Stromal cell of bone marrow (primary cell): Measurements from ENCODE around the gene WDR33.

ENCODE experiments used
- DNase-seq: peaks from one replicate; pipeline ENCODE4 v3.0.0-alpha.2; 2012; ENCODE audit warnings: low read depth

The WDR33 gene

DNA sequence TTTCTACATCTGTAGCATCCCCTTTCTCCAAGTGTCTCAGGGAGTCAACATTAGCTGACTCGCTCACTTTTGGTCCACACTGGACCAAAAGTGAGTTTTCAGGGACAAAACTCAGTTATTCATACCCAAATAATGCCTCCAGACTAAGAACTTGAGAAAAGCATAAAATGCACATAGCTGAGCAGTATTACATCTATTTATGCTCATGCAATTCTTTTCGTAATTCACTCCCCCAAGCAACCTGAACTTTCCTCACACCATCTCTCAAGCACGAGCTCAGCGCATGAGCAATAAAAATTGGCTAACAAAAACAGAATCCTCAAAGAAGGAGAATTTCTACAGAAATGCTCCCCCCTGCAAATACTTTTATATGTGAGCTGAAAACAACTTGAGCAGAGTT is 92.7 kb downstream of the WDR33 start:
- no peak for DNase-seq

DNA sequence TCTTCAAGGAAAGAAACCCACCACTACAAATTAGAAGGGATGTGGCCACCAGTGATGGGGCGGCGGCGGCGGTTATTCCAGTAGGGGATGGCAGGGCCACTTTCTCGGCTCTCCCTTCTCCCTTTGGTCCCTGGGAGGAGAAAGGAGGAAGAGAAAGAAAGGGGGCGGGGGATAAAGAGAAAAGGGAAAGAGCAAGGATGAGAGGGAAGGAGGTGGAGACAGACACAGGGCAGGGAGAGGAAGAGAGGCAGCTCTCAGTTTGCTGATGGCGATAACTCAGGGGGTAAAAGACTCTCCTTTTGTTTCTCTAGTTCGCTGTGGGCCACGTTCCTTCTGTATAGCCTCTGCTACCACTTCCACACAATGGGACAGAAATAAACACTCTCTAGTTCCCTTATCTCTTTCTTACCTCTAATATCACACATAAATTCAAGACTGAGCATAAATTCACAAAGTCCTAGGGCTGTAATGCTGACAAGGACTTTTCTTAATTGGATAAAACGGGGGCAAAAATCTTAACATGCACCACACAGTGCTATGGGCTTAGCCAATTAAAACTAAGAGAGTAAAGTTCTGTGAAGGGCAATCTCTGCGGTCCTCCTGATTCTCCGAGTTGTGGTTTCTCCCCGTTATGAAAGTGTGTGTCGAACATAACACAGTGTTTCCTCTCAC is 95.1 kb downstream of the WDR33 start:
- no peak for DNase-seq

DNA sequence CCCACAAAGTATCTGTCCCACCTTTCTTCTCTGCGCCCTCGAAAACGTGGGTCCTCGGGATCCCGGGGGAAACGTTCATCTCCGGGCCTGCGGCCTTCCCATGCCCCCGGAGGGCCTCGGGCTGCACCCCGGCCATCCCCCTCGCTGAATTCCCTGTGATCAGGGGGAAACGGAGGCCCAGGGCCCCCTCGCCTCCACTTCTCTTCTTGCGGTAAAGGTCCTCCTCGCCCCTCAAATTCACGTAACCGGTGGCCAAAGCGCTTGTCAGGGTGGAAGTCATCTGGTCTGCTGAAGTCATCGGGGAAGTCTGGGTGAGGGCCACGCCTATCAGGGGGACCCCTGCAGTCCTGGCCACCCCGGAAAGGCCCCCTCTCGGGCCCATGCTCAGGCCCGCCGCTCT is 97.4 kb downstream of the WDR33 start:
- DNase-seq, result no peak

DNA sequence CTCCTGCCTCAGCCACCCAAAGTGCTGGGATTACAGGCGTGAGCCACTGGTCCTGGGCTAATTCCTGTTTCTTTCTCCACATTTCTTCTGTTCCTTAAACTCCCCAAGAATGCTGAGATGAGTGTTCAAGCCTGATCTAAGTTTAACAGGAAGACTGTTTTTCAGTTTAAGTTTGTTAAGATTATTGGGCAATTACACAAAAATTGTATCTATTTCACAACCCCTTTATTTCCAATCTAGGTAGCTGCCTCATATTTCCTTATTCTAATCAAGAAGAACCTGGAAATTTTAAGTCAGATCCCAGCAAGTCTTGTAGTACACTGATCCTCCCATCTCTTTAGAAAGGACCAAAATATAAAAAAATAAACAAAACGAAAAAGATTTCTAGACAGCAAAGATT is 98.0 kb downstream of the WDR33 start:
- no peak for DNase-seq

DNA sequence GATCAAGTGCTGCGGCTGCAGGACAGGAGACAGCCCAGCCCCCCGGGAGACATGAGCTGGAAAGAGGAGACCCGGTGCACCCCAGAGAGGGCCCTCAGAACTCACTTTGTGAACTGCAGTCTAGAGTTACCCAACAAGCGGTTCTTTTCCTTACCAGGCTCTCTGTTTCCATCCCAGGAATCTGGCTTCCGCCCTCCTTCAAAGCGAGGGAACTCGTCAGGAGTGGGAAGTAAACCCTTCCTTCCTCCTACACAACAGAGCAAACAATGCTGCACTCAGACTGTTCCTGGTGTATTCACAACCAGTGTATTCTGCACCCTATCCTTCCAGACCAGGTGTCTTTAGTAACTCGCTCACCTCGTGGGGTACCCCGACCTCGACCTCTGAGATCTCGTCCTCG is 101.6 kb downstream of the WDR33 start:
- DNase-seq, result no peak

GRCh38 chr2:127707890-127708648 is 102.9 kb downstream of the WDR33 start:
- no peak for DNase-seq

GRCh38 chr2:127706215-127706990 is 104.6 kb downstream of the WDR33 start:
- DNase-seq, result no peak

- no peak for DNase-seq
Measured at GRCh38 chr2:127705391-127706065, 105.4 kb downstream of the WDR33 start.

- no peak for DNase-seq
Measured at GRCh38 chr2:127704641-127705390, 106.2 kb downstream of the WDR33 start.

DNA sequence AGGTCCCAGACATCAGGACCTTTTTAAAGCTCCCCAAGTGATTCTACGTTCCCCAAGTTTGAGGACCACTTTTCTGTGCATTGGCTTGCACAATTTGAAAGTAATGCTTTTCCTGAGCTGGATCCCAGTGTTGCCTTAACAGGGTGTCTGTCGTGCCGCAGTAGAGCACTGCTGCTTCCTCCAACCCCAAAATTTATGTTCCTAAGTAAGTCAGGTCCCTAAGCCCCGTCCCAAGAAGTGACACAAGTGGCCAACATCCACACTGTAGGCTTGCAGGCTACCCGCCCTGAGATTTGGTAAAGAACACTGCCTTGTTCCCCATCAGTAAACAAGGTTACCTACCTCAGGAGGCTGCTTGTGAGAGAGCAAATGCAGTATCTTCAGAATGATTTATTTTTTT is 107.7 kb downstream of the WDR33 start:
- DNase-seq, result no peak

DNA sequence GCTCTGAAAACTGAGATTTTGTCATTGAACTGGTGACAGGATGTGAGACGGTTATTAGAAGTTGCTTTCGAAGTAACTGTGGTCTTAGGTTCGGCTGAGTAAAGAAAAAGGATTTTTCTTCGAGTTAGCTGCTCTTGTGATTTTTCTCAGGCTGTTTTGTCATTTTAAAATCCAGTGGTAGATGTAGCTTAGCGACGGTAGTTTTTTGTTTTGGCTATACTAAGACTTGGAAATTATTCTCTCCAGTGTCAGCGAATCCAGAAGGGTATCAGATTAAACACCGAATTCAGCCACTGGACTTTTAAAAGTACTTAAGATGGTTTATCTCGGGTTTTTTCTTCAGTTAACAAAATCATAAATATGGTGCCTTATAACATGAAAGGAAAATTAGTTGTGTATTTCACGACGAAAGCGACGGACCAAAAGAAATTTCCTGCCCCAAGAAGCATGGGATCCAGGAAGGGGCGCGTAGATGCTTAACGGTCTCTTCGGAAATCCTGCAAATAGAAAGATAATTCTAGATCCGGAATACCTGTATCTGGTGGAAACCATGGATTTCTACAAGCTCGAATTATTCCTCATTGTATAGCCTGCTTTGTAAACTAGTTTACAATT is 108.5 kb downstream of the WDR33 start:
- no peak for DNase-seq

DNA sequence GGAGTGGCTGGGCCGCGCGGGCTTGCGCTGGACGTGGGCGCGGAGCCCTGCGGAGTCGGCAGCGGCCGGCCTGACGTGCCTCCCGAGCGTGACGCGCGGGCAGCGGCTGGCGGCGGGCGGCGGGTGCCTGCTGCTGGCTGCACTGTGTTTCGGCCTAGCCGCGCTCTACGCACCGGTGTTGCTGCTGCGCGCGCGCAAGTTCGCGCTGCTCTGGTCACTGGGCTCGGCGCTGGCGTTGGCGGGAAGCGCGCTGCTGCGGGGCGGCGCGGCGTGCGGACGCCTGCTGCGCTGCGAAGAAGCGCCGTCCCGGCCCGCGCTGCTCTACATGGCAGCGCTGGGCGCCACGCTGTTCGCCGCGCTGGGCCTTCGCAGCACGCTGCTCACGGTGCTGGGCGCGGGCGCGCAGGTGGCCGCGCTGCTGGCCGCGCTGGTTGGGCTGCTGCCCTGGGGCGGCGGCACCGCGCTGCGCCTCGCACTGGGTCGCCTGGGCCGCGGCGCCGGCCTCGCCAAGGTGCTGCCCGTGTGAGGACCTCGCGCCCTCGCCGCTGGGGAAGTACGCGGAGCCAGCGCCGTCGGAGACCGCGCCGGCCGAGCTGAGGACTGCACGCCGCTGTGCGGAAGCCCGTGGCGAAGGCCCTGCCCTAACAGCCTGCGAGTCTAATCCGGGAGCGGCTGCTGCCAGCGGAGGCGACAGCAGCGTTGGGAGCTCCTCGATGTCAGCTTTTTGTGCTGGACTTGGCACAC is 109.1 kb downstream of the WDR33 start:
- DNase-seq, result peak; percentile 43

DNA sequence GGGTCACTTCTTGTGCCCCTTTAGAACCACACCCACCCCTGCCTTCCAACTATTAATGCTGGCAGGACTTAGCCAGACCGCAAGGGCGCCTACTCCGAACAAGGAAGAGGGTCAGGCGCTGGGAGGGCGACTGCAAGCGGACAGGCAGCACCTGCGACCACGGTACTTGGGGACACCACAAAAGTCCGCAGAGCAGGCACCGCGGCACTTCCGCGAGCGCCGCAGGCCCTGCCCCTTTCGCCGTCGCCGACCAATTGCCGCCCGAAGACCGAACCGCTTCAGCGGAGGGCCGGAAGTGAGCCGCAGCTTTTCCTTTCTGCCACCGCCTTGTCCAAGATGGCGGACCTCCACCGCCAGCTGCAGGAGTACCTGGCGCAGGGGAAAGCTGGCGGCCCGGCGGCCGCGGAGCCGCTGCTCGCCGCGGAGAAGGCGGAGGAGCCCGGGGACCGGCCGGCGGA is 109.7 kb downstream of the WDR33 start, which contains the start of gene SFT2D3:
Gene SFT2D3, plus strand, starts transcription at position 305 of the 458 bp plus-strand sequence. Its CDS starts 32 bp downstream, at position 337.
- DNase-seq, result peak; percentile 81

GRCh38 chr2:127700527-127701192 is 110.3 kb downstream of the WDR33 start:
- DNase-seq, result no peak

GRCh38 chr2:127698553-127699355 is 112.2 kb downstream of the WDR33 start:
- no peak for DNase-seq

GRCh38 chr2:127697482-127698180 is 113.3 kb downstream of the WDR33 start:
- no peak for DNase-seq

GRCh38 chr2:127695491-127696472 is 115.2 kb downstream of the WDR33 start:
- DNase-seq, result no peak
